Mucosa of gallbladder (tissue), 1 donor: ENCODE results near the gene RNASE8. TPM values are rescaled to one million over a fixed set of nuclear protein-coding genes. Genes with fewer than 3 reads are reported as not detected.

ENCODE experiments used
- DNase-seq: peaks from one replicate; pipeline ENCODE4 v3.0.0-alpha.2; 2020; ENCODE audit warnings: low spot score
- total RNA-seq: library from RNA; stranded (reverse); gene quantifications from one replicate; pipeline ENCODE4 v1.2.1, GENCODE V29; 2021
- donor health status: DM: no; HTN: no; CAD: no.

Gene RNASE8
- total RNA-seq, 1 donor from 2014 or later, result not detected

DNA sequence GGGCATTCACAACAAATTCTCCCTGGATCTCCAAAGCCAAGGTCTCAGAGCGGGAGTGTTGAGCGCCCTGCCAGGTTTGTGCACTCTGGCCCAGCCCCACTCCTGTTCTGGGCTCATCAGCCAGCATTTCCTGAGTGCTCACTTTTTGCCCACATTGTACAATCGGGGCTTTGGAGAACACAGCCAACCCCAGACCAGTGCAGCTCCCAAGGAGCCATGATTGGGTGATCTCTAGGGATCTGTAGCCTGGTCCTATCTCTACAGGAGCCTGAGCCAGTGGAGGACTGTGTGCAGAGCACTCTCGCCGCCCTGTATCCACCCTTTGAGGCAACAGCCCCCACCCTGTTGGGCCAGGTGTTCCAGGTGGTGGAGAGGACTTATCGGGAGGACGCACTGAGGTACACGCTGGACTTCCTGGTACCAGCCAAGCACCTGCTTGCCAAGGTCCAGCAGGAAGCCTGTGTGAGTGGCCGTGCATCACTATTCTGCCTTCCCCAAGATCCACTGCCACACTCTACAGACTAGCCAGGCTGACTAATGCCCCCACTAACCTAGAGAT is 15.2 kb downstream of the RNASE8 start:
- DNase-seq, result peak; percentile 66

DNA sequence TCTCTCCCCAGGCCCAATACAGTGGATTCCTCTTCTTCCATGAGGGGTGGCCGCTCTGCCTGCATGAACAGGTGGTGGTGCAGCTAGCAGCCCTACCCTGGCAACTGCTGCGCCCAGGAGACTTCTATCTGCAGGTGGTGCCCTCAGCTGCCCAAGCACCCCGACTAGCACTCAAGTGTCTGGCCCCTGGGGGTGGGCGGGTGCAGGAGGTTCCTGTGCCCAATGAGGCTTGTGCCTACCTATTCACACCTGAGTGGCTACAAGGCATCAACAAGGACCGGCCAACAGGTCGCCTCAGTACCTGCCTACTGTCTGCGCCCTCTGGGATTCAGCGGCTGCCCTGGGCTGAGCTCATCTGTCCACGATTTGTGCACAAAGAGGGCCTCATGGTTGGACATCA is 16.3 kb downstream of the RNASE8 start:
- DNase-seq, result no peak

DNA sequence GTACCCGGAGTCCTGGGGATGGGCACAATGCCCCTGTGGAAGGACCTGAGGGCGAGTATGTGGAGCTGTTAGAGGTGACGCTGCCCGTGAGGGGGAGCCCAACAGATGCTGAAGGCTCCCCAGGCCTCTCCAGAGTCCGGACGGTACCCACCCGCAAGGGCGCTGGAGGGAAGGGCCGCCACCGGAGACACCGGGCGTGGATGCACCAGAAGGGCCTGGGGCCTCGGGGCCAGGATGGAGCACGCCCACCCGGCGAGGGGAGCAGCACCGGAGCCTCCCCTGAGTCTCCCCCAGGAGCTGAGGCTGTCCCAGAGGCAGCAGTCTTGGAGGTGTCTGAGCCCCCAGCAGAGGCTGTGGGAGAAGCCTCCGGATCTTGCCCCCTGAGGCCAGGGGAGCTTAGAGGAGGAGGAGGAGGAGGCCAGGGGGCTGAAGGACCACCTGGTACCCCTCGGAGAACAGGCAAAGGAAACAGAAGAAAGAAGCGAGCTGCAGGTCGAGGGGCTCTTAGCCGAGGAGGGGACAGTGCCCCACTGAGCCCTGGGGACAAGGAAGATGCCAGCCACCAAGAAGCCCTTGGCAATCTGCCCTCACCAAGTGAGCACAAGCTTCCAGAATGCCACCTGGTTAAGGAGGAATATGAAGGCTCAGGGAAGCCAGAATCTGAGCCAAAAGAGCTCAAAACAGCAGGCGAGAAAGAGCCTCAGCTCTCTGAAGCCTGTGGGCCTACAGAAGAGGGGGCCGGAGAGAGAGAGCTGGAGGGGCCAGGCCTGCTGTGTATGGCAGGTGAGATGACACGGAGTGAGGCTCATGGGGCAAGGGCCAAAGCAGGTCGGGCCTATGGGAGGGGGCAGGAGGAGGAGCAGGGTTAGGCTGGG is 17.0 kb downstream of the RNASE8 start:
- no peak for DNase-seq

DNA sequence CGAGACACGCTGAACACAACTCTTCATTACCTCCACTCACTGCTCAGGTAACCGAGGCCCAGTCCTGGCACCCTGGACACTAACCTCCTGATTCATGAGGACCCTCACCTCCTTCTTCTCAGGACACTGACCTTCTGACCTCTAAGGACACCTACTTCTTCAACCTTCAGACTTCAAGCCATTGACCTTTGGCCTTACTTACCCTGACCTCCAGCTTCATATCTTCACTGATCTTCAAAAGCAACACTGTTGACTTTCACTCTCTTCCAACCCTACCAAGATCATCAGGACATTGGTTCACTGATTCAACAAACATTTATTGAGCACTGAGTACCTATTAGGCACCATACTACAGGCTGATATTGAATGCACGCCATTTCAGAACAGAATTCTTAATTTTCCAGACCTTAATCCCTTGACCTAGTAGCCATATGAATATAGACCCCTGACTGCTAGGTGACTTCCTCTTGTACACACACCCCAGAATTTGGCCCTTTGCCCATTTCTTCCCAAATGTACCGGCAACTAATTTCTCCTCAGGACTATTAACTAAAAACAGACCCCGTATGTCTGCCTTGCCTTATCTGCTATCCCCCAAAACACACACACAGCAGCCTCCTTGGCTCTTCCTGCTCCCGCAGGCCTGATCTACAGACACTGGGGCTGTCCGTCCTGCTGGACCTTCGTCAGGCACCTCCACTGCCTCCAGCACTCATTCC is 18.3 kb downstream of the RNASE8 start:
- DNase-seq, result no peak

DNA sequence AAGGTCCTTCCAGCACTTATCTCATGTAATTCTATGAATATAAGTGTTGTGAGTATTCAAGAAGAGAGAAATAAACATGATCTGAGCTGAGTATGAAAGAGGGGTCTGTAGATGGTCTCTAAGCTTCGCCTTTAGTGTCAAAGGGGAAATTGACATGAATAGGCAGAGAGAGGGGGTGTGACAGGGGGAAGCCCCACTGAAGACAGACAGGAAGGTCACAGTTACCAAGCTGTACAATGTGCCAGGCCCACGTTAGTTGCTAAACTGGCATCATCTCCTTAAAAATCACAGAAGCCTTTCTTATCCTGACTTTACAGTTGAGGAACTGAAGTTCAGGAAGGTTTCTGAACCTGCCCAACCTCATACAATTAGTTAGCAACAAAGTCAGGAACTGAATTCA is 20.1 kb downstream of the RNASE8 start:
- no peak for DNase-seq

DNA sequence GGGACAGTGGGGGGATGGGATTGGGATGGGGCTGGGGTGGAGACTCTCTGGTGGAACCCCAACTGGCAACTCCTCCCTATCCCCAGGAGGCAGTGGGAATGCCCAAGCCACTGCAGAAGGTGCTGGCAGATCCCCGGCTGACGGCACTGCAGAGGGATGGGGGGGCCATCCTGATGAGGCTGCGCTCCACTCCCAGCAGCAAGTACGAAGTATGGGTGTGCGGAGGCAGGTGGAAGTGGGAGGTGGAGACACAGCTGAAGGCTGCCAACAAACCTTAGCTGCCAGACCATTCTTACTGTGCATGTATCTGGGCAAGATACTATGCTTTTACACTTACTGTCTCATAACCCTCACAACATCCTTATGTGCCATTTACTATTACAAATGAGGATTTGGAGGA is 20.7 kb downstream of the RNASE8 start:
- DNase-seq, result no peak

DNA sequence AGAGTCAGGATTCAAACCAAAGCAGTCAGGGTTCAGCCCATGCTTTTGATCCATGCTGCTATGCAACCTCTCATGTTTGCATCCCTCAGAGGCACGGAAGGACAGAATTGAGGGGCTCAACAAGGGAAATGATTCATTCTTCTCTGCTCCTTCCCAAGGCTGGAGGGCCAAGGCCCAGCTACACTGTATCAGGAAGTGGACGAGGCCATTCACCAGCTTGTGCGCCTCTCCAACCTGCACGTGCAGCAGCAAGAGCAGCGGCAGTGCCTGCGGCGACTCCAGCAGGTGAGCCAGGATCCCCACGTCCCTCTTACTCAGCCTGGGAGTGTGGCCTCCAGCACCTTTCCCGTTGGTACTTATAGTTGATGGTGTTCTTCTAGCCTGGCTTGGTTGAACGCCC is 21.1 kb downstream of the RNASE8 start:
- DNase-seq, result no peak

DNA sequence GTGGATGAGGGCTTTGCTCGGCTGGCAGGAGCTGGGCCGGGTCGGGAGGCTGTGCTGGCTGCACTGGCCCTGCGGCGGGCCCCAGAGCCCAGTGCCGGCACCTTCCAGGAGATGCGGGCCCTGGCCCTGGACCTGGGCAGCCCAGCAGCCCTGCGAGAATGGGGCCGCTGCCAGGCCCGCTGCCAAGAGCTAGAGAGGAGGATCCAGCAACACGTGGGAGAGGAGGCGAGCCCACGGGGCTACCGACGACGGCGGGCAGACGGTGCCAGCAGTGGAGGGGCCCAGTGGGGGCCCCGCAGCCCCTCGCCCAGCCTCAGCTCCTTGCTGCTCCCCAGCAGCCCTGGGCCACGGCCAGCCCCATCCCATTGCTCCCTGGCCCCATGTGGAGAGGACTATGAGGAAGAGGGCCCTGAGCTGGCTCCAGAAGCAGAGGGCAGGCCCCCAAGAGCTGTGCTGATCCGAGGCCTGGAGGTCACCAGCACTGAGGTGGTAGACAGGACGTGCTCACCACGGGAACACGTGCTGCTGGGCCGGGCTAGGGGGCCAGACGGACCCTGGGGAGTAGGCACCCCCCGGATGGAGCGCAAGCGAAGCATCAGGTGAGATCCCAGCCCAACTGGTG is 24.0 kb downstream of the RNASE8 start:
- DNase-seq, result no peak

DNA sequence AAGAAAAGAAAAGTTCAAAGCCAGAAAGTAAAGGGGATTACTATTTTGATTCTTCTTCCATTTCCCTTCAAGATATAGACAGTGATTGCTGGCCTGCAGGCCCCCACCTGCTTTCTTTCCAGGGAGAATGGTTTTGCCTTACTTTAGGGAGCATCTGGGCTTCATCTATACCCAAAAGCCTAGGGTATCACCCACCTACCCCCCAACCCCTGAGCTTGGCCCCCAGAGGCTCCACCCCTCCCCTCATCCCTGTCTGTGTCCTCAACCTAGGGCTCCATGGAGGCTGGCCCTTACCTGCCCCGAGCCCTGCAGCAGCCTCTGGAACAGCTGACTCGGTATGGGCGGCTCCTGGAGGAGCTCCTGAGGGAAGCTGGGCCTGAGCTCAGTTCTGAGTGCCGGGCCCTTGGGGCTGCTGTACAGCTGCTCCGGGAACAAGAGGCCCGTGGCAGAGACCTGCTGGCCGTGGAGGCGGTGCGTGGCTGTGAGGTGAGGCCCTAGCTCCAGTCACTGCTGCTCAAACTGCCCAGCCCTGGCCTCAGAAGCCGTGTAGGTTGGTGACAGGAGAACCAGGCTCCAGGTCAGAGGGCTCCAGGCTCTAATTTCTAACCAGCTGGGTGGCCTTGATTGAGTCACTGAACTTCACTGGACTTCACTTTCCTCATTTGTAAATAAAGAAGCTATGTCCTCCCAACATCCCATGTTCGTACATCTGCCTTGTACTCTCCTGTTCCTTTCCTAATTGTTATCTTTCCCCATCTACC is 26.1 kb downstream of the RNASE8 start:
- no peak for DNase-seq

DNA sequence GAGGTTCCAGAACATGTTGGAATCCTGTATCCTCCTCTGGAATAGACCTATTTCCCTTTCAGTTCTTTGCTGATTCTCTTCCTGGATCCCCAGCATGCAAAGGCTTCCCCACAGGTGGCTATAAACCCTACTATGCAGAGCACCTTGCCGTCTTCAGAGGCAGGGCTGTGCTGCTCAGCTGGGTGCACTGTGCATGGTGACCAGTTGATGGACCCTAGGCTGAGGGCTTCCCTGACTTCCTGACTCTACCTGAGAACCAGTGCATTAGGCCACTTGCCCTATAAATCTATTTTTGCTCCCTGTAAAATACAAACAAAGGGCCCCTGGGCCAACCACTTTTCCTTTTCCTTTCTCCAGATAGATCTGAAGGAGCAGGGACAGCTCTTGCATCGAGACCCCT is 26.8 kb downstream of the RNASE8 start:
- DNase-seq, result no peak

DNA sequence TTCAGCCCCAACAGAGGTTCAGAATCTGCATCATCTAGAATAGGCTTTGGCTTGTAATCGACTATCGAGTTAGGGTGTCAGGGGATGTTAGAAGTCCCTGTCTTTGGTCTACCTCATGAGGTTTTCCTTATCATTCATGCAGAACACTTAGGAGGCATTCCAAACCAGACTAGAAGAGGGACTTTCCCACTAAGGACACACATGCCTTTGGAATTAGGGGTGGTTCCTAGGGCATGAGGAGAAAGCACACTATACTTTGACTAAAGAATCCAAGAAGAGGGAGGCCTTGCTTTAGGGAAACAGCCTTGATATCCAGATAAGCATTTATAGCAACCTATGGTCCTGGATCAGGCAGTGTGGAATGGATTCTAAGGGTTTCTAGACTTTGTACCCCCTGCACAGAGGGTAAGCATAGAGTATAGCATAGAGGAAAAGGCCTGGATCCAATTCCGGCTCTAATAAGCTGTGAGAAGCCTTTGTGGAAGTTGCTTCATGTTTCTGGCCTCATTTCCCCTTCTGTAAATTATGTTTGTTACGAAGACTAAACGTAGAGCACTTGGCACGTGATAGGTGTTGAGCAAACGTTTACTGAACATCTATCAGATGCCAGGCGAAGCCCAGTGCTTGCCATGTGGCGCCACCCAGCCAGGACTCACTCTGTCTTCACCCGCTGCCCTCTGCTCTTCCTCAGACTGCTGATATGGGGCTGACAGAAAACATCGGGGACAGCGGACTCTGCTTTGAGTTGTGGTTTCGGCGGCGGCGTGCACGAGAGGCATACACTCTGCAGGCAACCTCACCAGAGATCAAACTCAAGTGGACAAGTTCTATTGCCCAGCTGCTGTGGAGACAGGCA is 27.6 kb downstream of the RNASE8 start:
- DNase-seq, result no peak

DNA sequence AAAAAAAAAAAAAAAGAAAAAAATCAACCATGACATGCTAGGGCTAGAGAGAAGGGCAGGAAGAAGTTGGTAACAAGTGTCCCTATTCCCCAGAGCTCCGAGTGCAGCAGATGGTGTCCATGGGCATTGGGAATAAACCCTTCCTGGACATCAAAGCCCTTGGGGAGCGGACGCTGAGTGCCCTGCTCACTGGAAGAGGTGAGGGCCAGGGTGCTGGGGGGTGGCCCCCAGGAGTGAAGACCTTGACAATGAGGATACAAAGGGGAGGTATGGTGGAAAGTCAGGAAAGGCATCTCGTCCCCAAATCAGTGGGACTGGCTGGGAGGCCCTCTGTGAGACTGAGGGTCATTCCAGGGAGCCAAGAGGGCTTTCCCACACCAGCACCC is 29.3 kb downstream of the RNASE8 start:
- DNase-seq, result no peak

DNA sequence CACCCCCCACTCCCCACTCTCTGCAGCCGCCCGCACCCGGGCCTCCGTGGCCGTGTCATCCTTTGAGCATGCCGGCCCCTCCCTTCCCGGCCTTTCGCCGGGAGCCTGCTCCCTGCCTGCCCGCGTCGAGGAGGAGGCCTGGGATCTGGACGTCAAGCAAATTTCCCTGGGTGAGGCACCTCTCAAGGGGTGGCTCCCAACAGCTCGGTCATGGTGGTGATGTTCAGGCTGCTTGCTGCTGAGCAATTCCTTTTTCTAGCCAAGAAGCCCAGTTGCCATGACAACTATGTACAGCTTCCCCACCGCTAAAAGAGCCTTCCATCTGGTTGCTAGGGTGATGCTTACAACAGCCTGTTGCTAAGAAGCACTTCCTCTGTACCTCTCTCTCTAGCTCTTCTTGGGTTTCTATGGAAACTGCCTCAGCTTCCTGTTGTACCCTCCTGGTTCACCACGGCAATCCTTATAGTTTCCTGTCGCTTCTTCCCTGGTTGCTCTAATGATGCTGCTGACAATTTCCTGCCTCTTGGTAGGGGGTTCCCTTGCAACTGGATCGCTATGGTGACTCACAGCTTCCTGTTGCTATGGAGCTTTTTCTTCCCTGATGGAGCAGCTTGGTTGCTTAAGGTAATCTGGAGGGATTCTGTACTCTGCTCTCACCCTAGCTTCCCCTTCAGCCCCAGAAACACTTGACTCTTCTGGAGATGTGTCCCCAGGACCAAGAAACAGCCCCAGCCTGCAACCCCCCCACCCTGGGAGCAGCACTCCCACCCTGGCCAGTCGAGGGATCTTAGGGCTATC is 29.9 kb downstream of the RNASE8 start:
- no peak for DNase-seq

DNA sequence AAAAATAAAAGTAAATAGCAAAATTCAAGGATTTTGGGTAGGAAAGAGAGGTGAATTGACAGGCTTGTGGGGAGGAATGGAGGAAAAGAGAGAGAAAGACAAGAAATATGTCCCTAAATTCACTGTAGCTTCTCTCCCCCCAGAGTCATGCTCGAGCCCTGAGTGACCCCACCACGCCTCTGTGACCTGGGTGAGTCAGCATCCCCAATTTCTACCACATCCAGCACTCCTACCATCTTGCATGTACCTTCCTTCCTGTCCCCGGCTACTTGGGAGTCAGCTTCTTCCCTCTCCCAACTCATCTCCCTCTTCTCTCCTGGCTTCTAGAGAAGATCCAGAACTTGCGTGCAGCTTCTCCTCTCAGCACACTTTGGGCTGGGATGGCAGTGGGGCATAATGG is 31.1 kb downstream of the RNASE8 start:
- DNase-seq, result no peak

DNA sequence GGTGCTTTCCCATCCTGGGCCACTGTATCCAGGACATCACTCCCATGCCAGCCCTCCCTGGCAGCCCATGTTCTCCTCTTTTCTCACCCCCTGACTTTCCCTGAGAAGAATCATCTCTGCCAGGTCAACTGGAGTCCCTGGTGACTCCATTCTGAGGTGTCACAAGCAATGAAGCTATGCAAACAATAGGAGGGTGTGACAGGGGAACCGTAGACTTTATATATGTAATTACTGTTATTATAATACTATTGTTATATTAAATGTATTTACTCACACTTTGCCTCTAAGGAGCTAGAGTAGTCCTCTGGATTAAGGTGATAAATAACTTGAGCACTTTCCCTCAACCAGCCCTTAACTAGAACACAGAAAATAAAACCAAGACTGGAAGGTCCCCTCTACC is 31.6 kb downstream of the RNASE8 start:
- DNase-seq, result no peak

DNA sequence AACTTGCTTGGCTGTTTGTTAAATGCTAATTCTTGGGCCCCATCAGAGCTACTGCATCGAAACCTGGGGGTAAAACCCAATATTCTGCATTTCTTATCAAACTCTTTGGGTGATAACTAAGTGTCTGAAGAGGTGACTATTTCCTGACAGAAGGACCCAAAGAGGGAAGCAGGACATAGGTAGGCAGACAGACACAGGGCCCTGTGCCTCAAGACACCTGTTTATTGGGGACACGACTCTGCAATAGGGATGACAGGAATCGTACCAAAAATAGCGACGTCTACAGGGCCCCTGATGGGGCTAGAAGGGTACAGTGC is 32.2 kb downstream of the RNASE8 start:
- no peak for DNase-seq

DNA sequence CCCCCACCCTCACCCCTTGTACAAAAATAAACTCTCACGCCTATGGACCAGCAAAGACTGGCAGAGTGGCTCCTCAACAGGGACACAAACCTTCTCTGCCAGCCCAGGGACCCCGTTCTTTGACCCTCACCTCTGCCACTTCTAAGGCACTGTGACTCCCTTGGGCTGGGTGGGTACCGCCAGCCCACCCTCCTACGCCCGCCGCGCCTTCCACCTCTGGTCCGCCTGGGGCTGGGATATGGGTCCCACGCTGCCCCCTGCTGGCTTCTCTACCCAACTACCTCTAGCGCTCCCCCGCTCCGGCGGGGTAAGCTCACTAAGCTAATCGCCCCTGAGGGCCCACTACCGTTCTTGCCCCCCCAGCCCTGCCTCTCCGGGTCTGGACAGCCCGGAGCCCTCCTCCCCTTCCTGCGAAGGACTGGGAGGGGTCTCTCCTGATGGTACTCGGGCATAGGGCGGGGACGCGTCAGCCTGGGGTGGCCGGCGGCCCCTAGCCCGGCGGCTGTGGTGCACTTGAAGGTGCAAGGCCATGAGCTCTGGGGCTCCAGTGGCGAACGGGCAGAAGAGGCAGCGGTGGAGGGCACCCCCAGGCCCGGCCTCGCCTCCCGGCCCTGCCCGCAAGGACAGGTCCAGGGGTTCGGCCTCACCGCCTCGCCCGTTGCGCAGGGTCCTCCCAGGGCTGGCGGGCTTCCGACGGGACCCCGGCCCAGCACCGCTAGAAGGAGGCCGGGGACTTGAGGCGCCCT is 32.7 kb downstream of the RNASE8 start:
- no peak for DNase-seq

DNA sequence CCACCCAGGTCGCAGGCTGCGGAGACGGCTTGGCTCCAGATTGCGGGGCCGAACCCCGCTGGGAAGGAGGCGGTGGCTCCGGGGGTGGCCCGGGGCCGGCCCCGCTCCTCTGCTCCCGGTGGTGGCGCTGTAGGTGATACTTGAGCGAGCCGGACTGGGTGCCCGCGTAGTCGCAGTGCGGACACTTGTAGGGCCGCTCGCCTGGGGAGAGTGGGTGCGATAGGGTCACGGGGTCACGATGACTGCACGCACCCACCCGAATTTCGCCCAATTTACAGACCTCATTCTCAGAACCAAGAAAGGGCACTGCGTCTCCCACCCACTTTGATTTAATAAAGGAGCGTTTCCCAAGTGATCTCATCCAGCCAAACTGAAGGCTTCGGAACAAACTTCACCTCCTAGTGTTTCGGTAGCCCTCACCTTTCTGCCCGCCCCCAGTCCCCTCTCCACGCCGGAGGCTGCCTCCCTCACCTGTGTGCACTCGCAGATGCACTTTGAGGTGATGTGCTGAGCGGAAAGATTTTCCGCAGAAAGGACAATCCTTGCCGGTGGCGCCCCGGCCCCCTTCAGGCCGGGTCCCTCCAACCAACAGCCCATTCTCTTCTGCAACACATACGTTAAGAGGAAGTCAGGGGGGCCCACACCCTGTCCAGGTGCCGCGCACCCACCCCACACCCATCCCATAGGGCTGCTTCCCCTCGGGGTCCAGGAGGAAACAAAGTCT is 33.5 kb downstream of the RNASE8 start:
- no peak for DNase-seq

DNA sequence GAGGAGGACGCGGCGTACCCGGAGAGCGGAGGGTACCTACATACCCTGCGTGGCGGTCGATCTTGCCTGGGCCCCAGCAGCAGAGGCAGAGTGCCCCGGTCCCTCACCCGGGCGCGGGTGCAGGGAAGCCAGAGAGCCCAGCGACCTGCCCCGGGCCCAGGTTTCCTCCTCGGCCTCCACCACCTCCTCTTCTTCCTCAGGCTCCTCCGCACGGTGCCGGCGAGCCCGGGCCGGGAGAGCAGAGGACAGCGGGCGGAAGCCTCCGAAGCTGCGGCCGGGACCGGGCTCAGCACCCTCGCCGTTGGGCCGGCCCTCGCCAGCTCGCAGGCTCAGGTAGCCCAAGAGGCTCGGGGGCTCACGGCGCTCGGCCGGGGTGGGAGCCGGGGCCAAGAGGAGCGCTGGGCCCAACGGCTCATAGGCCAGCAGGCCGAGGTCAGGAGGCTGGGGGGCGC is 34.2 kb downstream of the RNASE8 start:
- DNase-seq, result no peak
